ENCODE data around the gene RNF44. TPM values are rescaled to one million over a fixed set of nuclear protein-coding genes. Genes with fewer than 3 reads are reported as not detected.

Gene RNF44
- polyA plus RNA-seq, 4 donors: 39.8 to 79.0 (median 43.3) TPM

- peak; percentile 96 to 98 (median 98) for DNase-seq (ENCODE audit: low read depth in 4 of 4, low spot score in 3 of 4)
These were observed 490 bp upstream of the RNF44 start for GRCh38 chr5:176537554-176538229.

DNA sequence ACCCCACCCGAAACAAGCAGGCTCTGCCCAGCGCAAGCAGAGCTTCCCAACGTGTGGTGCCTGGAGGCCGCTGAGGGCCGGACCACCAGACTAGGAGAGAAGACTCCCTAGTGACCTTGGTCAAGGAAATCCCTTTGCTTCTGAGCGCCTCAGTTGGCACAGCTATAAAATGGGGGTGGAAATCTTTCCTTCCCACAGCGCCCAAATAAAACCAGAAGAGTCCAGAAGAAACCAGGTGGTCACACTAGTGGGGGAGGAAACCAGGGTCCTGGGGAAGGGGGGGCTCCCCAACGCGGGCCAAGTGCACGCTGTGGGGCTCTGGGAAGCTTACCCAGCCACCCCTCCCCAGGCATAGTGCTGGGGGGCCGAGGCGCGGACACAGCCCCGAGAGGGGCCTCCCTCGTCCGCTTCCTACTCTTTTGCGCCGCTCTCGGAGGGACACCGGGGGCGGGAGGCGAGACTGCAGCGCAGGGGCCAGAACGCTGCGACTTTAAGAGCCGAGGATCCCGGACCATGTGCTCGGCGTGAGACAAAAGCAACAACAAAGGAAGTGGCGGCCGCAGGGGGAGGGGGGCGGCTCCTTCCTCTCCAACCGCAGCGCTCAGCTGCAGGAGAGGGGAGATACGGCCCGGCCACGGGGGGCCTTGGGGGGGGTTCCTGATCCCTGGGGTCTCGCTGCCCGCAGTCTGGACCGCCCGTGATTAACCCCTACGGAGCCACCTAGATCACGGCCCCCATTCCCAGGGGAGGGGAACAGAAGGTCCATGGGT, 885 bp downstream of the RNF44 start:
- no peak for DNase-seq (ENCODE audit: low read depth in 4 of 4, low spot score in 3 of 4)

GRCh38 chr5:176535664-176536131, 1.5 kb downstream of the RNF44 start:
- DNase-seq (ENCODE audit: low read depth in 4 of 4, low spot score in 3 of 4): no peak

DNA sequence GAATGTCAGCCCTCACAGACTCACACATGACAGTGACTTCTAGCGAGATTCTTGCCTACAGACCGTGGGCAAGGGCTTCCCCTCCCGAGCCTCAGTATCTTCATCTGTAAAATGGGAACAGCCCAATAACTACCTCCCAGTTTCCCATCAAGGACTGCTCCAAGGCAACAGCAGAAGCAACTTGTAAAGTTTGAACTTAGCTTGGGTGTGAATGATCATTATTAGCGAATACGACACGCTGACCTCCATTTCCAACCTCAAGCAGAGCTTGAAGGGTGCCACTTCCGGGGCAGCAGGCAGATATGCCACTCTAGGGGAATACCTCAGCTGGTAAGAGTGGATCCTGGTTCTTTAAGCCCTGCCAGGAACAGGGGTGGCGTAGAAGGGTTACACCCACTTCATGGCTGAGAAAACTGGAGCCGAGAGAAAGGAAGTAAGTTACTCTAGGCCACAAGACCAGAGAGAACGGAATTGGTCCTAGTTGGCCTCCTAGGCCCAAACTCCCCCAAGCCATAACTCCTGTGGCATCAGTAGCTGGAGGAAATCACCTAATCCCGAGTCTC, 2.0 kb downstream of the RNF44 start:
- DNase-seq (ENCODE audit: low read depth in 4 of 4, low spot score in 3 of 4): no peak

GRCh38 chr5:176534640-176535039, 2.6 kb downstream of the RNF44 start:
- no peak for DNase-seq (ENCODE audit: low read depth in 4 of 4, low spot score in 3 of 4)

DNA sequence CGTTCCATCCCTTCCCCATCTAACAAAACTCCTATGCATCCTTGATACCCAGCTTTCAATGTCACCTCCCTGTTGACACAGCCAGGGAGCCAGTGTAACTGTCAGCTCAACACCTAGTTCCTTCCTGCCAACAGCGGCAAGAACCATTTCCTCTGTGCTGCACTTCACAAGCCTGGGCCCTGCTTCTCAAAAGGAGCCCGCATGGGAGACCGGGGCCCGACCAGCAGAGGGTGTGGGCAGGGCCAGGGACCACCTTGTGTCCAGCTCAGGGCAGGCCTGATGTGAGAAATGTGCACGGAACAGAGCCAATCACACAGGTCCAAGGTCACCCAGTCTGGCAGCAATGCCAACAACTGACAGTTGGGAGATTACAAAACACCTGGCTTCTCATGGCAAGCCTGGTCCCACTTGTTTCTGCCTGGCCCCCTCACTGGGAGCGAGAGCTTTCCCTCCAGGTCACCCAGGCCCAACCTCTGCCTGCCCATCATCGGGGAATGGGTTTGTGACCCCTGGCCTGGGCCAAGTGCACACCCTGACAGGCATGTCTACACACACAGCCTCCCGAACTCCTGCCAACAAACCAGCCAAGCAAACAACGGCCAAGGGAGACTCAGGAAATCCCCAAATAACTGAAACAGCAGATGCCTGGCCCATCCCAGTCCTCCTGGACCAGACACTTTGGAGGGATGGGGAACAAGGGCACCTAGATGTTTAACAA, 3.1 kb downstream of the RNF44 start:
- no peak for DNase-seq (ENCODE audit: low read depth in 4 of 4, low spot score in 3 of 4)

- no peak for DNase-seq (ENCODE audit: low read depth in 4 of 4, low spot score in 3 of 4)
These were observed 3.8 kb downstream of the RNF44 start for GRCh38 chr5:176533390-176533789.

GRCh38 chr5:176532795-176533194, 4.4 kb downstream of the RNF44 start:
- DNase-seq (ENCODE audit: low read depth in 4 of 4, low spot score in 3 of 4): no peak

- DNase-seq (ENCODE audit: low read depth in 4 of 4, low spot score in 3 of 4): no peak
These were observed 5.2 kb downstream of the RNF44 start for GRCh38 chr5:176531902-176532493.

DNA sequence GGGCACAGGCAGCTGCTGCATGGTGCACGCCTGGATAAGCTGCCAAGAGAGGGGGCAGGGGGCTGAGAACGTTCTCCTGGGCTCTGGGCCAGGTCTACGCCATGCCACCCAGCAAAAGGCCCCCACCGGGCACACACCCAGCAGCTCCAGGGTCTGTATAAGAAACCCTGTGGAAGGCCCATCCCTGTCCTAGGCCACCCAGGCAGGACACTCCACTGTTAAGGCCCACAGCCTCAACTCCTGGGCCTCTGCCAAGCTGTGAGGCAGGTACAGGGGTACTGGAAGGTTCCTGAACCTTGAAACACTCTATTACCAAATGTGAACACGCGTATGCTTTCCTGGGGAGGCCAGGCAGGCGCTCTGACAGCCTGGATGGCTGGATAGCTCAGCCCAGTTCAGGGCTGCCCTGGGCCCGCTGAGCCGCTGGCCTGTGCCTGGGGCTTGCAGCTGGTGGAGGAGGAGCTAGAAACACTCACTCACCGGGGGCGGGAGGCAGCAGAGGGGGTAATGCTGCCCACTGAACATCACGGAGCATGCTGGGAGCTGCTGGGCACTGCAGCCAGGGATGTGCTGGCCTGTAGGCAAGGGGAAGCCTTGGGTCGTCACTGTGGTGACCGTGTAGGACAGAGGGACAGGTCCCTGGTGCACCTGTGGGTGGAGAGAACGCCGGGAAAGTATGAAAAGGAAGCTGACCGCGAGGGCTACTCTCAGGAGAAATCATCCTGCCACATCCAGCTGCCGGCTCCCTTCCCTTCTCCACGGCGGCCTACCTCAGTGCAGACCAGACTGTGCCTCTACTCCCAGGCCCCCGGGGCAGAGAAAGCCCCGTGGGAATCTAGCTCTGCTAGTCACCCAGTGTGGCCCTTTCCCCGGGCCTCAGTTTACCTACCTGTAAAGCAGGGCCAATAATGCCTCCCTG, 6.0 kb downstream of the RNF44 start:
- no peak for DNase-seq (ENCODE audit: low read depth in 4 of 4, low spot score in 3 of 4)

DNA sequence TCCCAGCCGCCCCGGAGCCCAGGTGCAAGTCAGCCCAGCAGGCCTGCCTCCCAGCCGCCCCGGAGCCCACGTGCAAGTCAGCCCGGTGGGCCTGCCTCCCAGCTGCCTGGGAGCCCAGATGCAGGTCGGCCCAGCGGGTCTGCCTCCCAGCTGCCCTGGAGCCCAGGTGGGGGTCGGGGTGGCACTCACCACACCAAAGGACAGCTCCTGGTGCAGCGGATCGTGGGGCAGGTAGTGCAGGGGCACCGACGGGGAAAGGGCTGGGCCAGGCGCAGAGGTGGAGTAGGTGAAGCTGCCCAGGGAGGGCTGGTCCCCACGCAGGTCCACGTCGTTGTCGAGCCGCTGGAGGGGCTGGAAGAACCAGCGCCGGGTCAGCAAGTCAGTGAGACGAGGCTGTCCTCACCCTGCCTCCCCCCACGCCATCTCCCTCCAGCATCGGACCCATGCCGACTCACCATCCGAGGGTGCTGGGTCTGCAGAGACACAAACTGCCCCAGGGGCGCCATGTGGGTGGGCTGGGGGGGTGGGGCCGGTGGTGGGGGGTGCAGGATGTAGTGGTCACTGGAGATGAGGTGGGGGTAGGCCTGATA, 6.7 kb downstream of the RNF44 start:
- no peak for DNase-seq (ENCODE audit: low read depth in 4 of 4, low spot score in 3 of 4)

DNA sequence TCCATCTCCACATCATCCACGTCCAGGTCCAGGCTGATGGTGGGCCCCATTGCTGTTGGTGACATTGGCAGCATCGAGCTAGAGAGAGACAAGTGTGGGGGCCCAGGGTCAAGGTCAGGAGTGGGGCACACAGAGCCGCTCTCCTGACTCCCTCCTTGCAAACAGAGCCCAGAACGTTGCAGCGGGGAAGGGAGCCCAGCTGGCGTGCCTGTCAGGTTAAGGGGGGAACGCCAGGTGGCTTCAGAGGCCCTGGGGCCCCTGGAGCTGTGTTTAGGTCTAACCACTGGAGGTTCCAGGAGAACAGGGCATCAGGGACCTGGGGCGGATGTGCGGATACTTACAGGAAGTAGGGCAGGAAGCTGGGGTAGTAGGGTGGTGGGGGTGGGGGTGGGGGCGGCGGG, 7.5 kb downstream of the RNF44 start:
- no peak for DNase-seq (ENCODE audit: low read depth in 4 of 4, low spot score in 3 of 4)

DNA sequence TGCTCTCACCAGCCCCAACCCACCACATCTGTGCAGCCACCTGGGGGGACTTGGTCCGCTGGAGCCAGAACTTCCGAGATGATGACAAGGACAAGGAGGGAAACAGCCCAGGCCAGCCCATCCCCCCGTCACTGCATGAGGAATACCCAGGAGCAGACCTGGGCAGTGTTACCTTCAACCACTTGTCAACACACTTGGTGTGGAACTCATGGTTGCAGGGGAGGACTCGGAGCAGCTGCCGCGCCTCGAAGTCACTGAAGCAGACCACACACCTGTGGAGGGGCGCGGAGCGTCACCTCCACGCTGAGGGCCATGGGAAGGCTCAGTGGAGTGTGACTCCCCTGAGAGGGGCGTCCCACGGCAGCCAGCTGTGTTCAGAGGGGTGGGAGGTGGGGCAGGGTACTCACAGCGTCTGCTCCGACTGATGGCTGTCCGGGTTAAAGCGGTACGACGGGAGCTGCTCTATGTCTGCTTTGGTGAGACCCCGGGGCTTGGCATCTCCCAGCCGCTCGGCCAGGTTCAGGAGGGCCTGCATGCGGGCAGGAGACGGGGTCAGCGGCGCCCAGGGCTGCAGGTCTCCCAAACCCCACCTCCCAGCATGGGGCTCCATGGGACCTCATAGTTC, 8.0 kb downstream of the RNF44 start:
- DNase-seq (ENCODE audit: low read depth in 4 of 4, low spot score in 3 of 4): no peak

DNA sequence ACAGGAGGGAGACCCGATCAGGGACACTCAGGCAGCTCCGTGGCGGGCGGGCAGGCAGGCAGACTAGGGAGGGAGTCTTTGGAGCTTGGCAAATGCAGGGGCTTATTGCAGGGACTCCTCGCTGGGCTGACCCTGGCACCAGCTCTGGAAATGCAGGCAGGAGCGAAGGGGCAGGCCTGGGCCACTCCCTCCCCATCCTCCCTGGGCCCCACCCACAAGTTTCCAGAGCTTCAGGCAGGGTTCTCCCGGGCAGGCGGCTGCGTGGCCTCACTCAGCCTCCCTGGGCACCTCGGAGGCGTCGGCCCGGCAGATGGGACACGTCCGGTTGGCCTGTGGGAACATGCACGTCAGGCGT, 8.5 kb downstream of the RNF44 start:
- no peak for DNase-seq (ENCODE audit: low read depth in 4 of 4, low spot score in 3 of 4)

DNA sequence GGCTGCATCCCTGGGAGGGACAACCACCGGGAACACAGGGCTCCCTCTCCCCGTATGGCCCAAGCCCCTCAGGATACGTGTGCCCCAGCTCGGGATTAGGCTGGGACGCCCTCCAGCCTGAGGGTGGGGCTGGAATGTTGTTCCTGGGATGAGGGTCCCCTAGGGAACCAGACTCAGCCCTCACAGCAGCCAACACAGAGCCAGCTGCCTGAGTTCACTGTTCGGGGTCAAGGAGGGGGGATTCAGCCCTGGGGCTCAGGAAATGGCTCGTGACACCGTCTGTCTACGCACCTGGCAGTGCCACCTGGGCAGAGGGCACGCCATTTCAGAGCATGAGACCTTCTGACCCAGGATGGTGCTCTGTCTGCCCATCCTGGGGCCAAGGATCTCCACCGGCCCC, 8.9 kb downstream of the RNF44 start:
- DNase-seq (ENCODE audit: low read depth in 4 of 4, low spot score in 3 of 4): no peak

DNA sequence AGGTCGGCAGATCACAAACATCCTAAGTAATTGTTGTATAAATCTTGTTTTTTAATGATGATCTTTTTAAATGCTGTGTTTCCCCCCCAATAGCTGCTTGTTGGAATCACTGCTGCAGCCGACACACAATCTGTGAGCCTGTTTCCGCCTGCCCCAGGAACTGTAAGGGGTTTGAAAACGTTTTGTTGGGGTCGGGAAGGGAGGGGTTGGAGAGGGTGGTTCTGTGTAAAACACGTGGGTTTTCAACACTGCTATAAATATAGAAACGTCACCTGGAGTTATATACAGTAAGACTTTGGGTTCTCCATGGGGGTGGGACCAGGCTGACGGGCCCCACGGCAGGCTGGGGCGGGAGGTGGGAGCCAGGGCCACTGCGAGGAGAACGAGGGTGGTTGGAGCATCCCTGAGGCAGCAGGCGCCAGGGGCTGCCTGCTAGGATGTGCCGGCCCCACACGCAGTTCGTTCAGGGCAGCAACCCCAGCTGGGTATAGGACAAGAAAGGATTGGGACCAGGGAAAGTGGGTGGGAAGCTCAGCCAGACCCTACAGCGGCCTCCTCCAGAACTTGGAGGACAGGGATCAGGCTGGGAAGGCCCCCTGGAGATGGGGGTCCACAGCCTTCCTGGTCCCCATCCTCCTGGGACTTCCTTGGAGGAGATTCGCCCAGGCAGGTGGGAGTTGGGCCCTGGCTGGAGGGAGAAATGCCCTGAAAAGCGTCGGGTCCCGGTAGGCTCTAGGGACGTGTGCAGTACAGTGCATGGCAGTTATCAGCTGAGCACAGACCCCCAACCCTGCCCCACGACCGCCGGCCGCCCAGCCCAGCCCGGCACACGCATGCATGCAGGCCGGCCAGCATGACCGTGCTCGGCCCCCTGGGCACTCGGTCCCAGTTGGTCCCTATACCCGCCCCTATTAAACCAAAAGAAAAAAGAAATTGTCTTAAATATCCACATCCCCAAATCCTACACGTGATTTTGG, 9.7 kb downstream of the RNF44 start:
- no peak for DNase-seq (ENCODE audit: low read depth in 4 of 4, low spot score in 3 of 4)

DNA sequence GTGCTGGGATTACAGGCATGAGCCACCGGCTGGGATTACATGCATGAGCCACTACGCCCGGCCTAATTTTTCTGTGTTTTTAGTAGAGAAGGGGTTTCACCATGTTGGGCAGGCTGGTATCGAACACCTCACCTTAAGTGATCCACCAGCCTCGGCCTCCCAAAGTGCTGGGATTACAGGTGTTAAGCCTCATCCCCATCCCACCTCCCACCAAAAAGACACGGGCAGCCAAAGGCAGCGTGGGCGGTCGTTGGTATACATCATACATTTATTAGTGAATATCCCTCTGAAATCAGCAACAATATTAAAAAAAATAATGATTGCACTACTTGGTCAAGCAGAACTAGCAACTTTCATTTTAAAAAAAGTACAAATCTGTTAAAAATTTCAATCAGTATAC, 10.7 kb downstream of the RNF44 start:
- no peak for DNase-seq (ENCODE audit: low read depth in 4 of 4, low spot score in 3 of 4)

GRCh38 chr5:176525677-176526076, 11.5 kb downstream of the RNF44 start:
- DNase-seq (ENCODE audit: low read depth in 4 of 4, low spot score in 3 of 4): no peak

Data from left renal pelvis (tissue), 4 donors.